Measurements from ENCODE around the gene CHRNG.

- no peak for TF ChIP-seq POLR2AphosphoS5 (IDR thresholded peaks at IDR 0.05; ENCODE audit: low read depth)
- TF ChIP-seq CTCF (conservative IDR thresholded peaks at IDR 0.05; ENCODE audit: low read depth in 2 of 2): no peak
- no peak for TF ChIP-seq EZH2phosphoT487 (IDR thresholded peaks at IDR 0.05; ENCODE audit: unreplicated experiment)
- no peak for TF ChIP-seq JUNB (IDR thresholded peaks at IDR 0.05; ENCODE audit: unreplicated experiment)
- no peak for TF ChIP-seq REST (IDR thresholded peaks at IDR 0.05; ENCODE audit: unreplicated experiment)
Measured at GRCh38 chr2:232524771-232525170, 14.7 kb upstream of the CHRNG start.
